HepG2 (cell line): ENCODE results near the gene MEP1B.

ENCODE experiments used
- BHLHE40 ChIP-seq: IDR thresholded peaks from 2 replicates; pipeline ENCODE4 v1.6.1; 2011; ENCODE audit warnings: low read length, improper control_type of control experiment
- HMG20B ChIP-seq: conservative IDR thresholded peaks from 2 replicates; pipeline ENCODE4 v1.6.1; 2016; ENCODE audit warnings: missing genetic modification reagents, missing compliant biosample characterization
- RNF219 ChIP-seq: sonication (generic); formaldehyde crosslinking; IDR thresholded peaks from 2 replicates; pipeline ENCODE4 v1.5.0; 2020; ENCODE audit warnings: mild to moderate bottlenecking, missing genetic modification reagents
- SMARCC2 ChIP-seq: fragments of 450-650 bp; IDR thresholded peaks from 2 replicates; pipeline ENCODE4 v1.6.1; 2017; ENCODE audit warnings: antibody characterized with exemption, mild to moderate bottlenecking
- SSRP1 ChIP-seq: IDR thresholded peaks from 2 replicates; pipeline ENCODE4 v1.6.1; 2016; ENCODE audit warnings: control low read depth
- TP53 ChIP-seq: sonication (generic); formaldehyde crosslinking; conservative IDR thresholded peaks from 2 replicates; pipeline ENCODE4 v1.4.0; 2020; ENCODE audit warnings: missing genetic modification reagents
- U2AF2 ChIP-seq: fragments of 200-400 bp; formaldehyde crosslinking; IDR thresholded peaks from 2 replicates; pipeline ENCODE4 v1.6.1; 2017; ENCODE audit warnings: low read depth, mild to moderate bottlenecking, low read length
- ZNF138 ChIP-seq: sonication (generic); formaldehyde crosslinking; IDR thresholded peaks from 2 replicates; pipeline ENCODE4 v1.5.0; 2020; ENCODE audit warnings: mild to moderate bottlenecking, low read depth, missing genetic modification reagents
- ZNF709 ChIP-seq: sonication (generic); formaldehyde crosslinking; IDR thresholded peaks from 2 replicates; pipeline ENCODE4 v1.5.0; 2020; ENCODE audit warnings: mild to moderate bottlenecking, missing genetic modification reagents
- ZNF781 ChIP-seq: sonication (generic); formaldehyde crosslinking; IDR thresholded peaks from 2 replicates; pipeline ENCODE4 v1.5.1; 2020; ENCODE audit warnings: borderline replicate concordance, mild to moderate bottlenecking, missing genetic modification reagents; ENCODE audit errors: not compliant biosample characterization
- ZSCAN25 ChIP-seq: sonication (generic); formaldehyde crosslinking; IDR thresholded peaks from 2 replicates; pipeline ENCODE4 v1.8.0; 2022; ENCODE audit warnings: mild to moderate bottlenecking, missing genetic modification reagents

DNA sequence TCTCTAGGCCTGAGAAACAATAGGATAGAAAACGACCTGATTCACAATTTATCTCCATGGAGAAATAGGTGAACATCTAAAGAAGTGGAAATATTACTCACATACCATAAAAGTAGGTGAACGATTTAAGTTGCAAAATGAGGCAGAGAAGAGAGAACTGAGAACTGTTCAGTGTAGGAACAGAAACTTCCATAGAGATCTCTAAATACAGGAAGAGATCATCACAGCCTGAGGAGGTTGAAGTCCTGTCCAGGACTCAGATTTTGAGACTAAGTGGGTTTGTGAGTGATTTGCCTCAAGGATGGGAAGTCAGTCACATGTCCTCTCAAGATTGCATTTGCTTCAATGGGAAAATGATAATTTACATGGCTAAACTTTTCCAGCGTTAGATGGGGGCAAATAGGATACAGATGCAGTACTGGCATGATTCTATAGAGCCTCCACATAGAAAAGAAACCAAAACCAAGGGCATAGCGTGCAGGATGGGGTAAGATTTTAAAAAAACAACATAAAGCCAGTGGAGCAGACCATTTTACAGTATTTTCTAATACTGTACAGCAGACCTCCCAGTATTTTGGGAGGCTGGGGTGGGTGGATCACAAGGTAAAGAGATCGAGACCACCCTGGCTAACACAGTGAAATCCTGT, 68.8 kb downstream of the MEP1B start:
- TF ChIP-seq ZNF709 (CRISPR knock-in tag) (no peak), BHLHE40 (no peak), TP53 (CRISPR knock-in tag) (no peak), SSRP1 (CRISPR knock-in tag) (no peak), U2AF2 (no peak), RNF219 (no peak), HMG20B (no peak), SMARCC2 (no peak), ZSCAN25 (no peak), ZNF138 (CRISPR knock-in tag) (no peak), ZNF781 (CRISPR knock-in tag) (no peak)
